Camera-type eye (tissue), 1 donor: ENCODE results near the gene GPR63. TPM values are rescaled to one million over a fixed set of nuclear protein-coding genes. Genes with fewer than 3 reads are reported as not detected.

Experiments
- total RNA-seq: library from RNA; depleted of rRNA; stranded (reverse); fragments of >200 nt; gene quantifications from one replicate; pipeline ENCODE4 v1.2.3, GENCODE V29; 2014

GPR63 gene
- 5.6 TPM for total RNA-seq

DNA sequence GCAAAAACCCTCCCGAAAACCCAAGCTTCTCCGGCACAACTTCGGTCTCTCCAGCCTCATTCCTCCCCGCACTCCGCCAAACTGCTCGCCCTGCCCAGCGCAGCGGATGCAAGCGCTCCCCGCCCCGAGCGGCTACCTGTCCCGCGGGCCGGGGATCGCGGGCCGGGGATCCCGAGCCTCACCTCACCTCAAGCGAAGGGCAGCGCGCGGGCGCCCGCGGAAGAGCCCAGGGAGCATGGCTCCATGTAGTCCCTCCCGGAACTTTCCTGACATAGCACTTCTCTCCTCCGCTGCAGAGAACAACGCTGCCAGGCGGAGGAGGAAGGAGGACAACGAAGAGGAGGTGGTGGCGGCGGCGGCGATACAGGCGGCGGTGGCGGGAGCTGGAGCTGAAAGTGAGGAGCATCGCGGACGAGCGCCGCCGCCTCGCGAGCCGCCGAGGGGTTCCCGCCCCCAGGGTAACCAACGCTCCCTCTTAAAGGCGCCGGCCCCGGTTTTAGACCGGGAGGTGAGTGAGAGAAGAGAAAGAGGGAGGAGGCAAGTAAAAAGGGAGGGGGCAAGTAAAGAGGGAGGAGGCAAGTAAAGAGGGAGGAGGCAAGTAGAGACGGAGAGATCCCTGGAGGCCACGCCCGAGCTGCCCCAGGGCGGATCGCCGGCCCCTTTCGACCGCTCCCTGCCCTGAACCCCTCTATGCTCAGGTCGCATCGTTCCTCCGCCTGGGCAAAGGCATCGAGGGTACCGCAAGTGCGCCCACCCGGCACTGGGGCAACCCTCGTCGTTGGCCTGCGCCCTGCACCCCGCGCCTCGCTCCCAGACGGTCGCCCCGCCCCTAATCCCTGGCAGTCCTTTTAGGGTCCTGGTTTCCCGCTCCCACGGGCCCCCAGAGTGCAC, at the start of gene GPR63:
GPR63 (minus strand) TSS at position 397 of the 891 bp plus-strand sequence. CDS start 37,746 bp downstream, outside the sequence.

Other genes starting within 250 kb of the GPR63 start
- gene NDUFAF4, start 60.4 kb upstream of the GPR63 start, total RNA-seq, result 26.9 TPM
- gene KLHL32, start 87.3 kb upstream of the GPR63 start, total RNA-seq, result 5.1 TPM